Measurements from ENCODE around the gene ASS1.

ASS1 gene

DNA sequence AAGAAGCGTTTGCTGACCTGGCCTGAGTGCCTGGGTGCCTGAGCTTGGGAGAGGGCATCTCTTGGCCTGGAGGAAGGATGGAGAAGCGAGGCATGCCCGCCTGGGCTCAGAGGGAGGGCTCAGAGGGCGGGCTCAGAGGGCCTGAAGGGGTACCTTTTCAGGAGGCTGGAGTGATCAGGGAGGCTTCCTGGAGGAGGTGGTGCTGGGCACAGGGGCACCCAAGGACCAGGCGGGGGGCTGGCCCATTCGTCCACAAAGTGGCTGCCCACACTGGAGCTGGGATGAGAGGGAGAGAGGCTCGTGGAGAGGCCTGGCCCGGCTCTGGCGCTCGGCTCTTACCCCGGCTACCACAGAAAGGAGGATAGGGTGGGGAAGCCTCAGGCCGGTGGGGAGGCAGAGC, 32.8 kb downstream of the ASS1 start:
- DNase-seq: no peak

DNA sequence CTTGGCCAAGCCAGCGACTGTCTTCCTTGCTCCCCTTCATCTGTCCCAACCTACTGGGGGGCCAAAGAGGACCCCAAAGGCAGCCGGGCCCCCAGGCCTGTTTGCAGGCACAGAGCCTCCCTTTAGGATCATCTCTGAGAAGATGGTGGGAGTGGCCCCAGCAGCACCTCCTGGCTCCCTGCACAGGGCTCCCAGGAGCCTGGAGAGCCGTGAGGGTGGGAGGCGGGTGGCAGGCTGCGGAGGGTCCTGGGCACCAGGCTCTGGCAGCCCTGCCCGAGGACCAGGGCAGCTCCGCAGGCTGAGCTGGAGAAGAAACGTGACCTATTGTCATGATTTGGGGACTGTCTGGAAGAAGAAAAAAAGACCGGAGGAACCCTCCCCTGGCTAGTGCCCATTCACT, 33.4 kb downstream of the ASS1 start:
- DNase-seq: no peak

DNA sequence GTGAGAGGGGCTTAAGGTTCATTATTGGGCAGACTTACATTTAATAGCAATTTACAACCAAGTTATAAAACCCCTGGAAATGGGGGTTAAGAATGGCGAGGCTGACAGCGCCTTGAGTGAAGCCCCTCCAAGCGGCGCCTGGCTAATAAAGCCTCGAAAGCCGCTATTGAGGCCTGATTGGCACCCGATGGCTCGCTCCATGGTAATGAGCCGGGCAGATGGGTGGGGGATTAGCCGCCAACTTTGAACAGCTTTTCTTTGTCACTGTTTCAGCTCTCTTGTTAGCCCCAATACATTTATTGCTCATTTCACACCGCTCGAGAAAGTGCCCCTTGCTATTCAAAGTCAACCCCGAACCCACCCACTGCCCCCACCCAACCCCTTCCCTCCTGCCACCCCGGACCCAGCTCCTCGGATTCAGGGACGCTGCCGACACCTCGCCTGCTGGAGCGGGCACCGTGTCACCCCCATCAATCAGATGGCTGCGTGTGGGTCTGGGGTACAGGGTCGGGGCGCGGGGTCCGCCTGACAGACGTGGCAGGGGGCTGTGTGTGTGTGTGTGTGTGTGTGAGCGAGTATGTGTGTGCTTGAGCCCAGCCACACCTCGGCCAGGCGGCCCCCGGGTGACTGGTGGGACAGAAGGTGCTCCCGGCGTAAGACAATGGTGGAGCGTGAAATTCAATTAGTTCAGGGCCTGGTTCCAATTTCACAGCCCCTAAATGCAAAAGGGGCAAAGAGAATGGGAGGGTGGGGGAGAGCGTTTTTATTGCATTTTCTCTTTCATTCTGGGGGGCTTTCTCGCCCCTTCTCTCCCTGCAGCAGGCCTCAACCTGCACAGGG, 34.2 kb downstream of the ASS1 start:
- DNase-seq: no peak

DNA sequence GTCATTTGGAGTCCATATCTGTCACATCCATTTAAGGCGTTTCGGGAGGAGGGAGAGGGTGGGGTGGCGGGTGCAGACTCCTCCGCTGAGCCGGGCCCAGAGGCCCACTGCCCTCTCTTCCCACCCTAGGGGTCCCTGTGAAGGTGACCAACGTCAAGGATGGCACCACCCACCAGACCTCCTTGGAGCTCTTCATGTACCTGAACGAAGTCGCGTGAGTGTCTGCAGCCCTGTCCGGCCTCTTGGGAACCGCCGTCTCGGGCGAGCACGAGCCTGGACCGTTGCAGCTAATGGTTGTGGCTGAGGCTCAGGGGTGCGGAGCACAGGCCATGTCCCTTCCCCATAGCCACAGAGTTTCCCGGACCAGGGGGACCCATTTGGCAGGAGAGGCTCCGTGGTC, 34.8 kb downstream of the ASS1 start:
- DNase-seq: no peak

DNA sequence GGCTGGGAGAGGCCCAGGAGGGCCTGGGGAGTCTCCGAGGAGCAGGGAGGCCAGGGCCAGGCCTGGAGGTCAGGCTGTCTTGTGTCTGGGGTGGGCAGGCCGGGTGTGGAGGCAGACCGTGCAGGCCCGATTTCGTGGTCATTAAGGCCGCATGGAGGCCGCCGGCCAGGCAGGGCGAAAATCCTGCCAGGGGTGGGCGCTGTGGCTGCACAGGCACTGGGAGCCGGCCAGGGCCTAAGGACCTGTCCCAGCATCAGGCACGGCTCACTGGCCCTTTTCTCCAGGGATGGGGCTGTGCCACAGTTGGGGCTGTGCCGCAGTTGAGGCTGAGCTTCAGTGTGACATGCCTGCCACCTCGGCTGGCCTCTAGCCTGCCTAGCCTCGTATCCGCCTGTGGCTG, 35.9 kb downstream of the ASS1 start:
- DNase-seq: no peak

DNA sequence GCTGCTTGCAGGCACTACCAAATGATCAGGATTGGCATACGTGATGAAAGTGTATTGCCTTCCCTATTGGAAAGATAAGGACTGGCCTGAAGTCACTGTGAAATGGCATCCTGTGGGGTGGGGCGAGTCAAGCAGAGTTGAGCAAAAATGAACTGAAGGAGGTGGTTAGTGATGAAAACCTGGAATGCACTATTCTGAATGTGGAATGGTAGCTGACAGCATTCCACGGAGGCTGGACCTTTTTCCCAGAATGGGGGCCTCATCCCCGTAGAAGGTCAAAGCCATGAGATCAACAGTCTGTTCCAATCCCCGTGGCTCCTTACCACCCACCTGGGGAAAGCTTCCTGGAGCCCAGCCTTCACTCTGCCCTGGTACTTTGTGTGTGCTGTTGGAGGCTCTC, 37.7 kb downstream of the ASS1 start:
- no peak for DNase-seq

DNA sequence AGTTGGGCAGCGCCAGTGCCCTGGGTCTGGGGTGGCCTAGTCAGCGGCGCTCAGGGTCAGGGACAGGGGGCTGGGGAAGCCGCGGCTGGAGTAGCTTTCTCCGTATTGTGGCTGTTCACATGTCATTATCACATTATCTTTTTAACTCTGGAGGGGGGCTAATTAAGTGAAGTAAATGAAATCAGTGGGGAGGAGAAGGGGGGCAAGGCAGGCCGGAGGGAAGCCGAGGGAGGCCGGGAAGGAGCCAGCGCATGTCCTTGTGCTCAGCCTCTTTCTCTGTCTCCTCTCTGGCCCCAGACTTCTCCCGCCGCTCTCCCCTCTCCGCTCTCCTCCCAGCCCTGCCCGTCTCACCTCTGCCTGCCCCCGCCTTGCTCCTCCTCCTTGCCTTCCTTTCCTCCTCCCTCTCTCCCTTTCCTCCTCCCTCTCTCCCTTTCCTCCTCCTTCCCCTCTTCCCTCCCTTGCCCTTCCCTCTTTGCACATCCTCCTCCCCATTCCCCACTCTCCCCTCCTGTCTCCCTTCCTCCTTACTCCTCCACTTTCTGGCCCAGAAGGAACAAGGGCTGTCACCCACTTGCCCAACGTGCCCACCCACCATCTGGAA, 38.7 kb downstream of the ASS1 start:
- no peak for DNase-seq

DNA sequence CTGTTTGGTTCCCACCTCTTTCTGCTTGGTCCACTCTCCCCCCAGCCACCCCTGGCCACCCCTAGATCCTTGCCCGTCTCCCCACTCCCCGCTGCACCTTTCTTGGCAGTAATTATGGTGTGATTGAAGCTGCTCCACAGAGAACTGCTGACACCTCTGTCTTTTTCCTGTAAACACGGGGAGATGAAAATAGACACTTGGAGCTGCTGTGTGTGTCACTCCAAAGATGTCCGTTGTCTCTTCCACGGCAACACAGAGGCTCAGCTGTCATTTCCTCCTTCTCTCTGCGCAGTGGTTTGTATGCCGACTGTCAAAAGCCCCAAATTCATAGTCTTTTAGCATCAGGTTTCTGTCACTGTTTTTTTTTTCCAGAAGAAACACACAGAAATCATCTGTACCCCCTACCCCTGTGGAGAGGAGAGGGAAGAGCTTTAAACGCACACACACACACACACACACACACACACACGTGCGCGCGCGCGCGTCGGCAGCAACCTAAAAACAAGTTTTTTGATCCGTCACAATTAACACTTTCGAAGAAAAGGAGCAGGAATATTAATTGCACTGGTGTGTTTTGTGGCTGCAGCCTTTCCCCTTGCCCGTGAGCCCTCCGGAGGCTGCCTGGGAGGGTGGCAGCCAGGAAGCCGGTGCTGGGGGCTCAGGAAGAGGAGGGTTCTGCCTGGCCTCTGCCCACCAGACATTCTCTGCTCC, 39.8 kb downstream of the ASS1 start:
- no peak for DNase-seq

DNA sequence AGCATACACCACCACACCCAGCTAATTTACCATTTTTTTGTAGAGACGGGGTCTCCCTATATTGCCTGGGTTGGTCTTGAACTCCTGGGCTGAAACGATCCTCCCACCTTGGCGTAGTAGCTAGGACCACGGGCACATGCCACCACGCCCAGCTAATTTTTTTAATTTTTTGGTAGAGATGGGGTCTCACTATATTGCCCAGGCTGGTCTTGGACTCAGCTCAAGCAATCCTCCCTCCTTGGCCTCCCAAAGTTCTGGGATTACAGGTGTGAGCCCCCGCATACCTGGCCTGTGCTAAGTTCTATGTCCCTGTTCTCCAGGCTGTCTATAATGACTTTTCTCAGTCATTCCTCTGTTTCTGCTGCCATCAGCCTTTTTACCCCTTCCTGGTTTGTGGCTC, 41.3 kb downstream of the ASS1 start:
- DNase-seq: no peak

DNA sequence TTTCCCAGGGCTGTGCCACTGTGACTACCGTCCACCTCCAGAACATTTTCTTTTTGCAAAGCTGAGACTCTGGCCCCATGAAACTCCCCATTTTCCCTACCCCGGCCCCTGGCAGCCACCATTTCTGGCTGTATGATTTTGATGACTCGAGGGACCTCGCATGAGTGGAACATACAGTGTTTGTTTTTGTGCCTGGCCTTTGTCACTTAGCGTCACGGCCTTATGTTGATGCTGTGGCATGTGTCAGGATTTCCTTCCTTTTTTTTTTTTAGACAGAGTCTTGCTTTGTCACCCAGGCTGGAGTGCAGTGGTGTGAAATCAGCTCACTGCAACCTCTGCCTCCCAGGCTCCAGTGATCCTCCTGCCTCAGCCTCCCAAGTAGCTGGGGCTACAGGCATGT, 42.7 kb downstream of the ASS1 start:
- no peak for DNase-seq

DNA sequence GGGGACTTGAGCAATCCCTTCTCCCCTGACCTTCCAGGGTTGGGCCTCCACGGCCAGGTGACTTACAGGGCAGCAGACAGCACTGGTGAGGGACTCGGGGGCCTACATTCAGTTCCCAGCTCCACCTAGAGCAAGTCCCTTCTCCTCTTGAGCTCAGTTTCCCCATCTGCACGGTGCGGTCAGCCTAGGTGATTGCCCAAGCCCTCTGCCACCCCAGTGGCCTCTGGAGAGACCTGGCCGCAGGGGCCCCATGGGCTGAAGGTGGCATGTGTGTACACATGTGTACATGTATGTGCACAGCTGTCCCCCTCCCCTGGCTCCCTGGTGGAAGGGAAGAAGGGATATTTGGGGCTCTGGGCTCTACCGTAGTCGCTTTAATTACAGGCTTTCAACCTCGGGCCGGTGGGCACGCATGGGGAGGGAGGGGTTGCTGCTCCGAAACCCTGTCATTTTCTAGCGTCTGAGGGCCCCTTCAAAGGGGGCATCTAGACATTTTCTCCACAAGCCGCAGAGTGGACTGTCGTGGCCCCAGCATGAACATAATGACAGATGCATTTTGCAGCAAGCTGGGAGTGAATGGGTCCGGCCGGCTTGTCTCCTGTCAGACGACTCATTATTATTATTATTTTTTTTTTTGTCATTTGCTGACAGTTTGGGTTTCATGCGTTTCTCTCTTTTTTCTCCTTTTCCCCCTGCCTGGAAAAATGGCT, 44.0 kb downstream of the ASS1 start:
- no peak for DNase-seq

DNA sequence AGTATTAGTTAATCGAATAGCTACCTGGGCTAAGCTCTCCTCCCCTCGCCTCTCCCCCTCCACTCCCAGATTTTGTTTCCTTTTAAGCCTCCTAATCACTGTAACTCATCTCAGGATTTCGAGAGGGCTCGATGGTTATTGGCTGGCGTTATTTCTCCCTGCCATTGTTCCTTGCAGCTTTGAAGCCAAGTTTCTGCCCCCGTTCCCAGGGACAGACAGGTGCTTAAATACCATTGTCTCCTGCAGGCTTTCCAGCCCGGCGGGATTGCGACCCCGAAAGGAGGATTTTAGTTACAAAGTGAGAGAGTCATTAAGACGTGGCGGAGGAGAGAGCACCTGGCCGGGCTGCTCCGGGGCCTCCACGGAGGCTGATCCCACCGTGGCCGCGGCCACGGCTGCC, 46.2 kb downstream of the ASS1 start:
- no peak for DNase-seq

DNA sequence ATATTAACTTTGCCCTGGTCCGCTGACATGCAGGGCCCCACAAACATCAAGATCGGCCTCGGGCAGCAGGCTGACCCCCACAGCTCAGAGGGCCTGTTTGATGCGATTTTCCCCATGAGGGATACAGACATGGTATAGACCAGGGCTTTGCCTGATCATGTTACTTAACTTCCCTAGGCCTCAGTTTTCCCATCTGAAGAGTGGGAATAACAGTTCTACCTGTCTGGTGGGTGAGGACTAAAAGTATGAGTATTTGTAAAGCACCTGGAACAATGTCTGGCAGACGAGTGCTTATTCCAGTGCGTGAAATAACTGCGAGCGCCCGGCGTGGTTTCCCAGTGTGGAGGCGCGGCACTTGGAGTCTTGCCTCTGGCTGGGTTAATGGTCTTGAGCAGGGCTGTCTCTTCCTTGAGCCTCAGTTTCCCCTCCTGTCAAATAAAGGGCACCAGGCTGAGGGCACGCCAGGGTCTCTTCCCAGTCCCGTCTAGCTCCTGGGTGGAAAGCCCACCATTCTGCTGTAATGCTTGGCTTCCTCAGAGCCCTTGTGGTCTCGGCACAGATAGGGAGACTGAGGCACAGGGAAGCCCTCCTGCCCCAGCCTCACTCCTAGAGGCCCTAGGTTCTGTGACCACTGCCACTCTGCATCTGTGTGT, 47.2 kb downstream of the ASS1 start:
- DNase-seq: no peak

DNA sequence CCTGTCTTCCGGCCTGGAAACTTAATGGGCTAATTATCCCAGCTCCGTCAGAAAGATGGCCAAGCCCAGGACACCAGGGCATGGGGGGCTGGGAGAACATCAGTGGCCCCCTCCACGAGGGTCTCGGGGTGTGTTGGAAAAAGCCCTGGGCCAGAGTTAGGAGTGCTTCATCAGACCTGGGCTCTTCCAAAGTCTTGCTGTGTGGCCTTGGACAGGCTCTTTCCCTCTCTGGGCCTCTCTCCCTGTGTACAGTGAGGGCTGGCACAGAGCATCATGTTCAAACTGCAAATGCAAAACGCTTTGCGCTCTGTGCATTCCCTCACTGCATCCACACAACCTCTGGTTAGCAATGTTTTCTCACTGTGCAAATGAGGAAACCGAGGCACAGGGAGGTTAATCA, 48.3 kb downstream of the ASS1 start:
- no peak for DNase-seq

DNA sequence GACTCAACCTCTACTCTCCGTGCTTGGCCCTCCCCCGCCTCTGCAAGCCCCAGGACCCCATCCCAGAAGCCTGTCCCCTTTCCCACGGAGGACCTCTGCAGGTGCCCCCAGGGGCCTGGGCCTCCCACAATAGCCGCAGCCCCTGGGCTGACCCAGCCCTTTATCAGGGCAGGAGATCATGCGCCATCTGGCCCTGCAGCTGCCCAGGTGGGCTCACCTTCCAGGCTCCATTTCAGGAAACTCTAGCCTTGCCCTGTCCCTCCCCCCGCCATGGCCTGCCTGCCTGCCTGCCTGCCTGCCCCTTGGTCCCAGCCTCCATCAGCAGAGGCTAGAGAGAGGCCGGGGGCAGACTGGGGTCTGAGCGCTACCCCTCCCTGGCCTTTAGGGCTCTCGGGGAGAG, 48.7 kb downstream of the ASS1 start:
- no peak for DNase-seq

DNA sequence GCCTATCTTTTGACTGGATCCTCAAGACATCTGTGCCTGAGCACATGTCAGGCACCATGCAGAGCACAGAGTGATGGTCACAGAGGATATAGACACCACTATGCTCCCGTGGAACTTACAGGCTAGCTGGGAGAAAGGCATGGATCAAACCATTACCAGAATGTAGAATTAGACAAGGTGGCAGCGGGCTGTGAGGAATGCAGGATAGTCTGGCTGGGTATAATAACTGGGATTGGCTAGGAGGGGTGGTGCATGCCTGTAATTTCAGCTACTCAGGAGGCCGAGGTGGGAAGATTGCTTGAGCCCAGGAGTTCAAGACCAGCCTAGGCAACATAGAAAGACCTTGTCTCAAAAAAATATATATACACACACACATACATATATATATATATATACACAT, 50.3 kb downstream of the ASS1 start:
- no peak for DNase-seq

DNA sequence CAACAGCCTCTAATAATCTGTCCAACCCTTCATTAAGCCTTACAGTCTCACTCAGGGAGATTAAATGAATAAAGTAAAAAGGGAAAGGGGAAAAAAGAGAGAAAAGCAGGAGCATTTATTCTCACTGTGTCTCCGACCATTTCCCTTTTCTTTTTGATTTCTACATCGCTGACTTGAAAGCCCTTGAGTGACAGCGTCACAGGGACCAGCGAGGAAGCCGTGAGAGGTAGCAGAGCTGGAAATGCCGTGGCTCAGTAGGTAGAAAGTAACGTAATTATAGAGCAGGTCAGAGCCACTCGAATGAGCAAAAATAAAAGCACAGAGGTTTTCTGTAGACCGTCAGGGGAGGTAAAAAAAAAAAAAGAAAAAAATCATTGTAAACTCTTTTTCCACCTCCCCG, 52.4 kb downstream of the ASS1 start:
- no peak for DNase-seq

DNA sequence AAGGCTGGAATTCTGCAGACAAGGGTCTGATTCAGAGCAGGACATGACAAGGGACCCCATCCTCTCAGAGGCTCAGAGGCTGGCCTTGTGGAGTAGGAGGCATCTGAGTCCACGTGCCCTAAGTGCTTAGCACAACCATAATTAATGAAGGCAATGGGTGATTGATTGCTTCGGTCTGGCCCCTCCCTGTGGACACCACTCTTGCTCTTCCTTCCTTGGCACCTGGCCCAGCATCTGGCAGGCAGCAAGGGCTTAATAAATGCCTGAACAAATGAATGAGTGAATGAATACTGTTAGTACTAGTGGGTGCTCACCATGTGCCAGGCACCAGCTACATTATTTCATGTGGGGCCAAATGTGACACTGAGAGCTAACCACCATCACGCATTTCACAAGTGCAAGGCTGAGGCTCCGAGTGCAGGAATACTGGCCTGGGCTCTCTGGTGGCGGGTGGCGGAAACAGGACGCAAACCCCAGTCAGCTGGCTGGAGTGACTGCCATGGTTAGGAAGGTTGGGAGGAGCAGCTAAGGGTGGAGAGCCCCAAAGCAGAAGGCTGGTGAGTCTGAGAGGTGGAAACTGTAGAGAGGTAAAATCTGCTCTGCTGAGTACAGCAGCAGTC, 53.6 kb downstream of the ASS1 start:
- peak in 1 of 5 experiments; percentile 23 for DNase-seq

DNA sequence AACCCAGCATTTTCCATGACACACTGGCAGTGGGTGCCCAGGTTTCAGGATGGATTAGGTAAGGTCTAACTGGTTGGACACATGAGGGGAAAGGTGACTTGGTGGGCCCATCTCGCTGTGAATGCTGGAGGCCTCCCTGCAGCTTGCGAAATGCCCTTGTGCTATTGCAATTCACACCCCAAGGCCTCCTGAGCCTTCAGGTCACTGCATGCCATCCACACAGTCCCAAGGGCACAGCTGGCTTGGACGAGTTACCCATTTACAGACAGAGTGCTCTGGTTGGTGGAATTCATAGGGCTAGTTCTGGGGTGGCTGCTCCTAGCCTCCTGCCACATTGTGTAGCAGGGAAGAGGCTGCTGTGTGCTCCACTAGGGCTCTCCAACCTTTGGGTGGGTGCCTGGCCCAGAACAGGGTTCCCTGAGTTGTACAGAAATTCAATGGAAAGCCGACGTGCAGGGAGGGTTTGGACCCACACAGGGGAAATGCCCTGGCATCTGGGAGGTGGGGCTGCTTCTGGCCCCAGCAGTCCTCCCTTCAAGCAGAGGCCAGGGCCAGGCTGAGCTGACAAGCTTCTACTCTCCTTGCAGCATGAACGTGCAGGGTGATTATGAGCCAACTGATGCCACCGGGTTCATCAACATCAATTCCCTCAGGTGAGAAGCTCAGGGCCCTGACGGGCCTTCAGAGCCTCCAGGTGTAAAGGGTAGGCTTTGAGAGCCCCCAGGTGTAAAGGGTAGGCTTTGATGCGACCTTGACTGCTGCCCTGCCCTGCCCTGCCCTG, 54.3 kb downstream of the ASS1 start:
- DNase-seq: no peak

DNA sequence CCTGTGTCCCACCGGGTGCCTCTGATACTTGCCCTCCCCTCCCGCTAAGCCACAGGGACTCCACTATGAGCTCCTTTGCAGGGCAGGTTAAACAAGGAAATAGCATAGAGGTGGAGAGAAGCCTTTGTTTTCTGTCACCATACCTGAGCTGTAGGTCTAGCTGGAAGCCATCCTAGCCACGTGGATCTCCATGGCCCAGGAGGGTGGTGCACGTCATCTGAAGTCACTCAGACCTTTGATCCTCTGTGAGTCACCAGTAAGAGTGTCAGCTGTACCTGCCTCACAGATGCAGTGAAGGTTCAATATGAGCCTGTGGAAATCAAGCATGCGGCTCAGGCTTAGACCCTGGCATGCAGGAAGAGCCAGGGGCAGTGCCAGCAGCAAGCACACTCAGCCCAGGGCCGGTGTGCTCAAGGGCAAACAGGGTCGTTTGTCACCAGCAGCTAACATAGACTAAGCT, 55.1 kb downstream of the ASS1 start:
- DNase-seq: no peak
